GM18870 (cell line): ENCODE results near the gene SLC9A9.
"Not testable (repeated sequence)": the region's sequence is repeated elsewhere in the genome, so short reads cannot be mapped to it uniquely, and the experiment has no call there.

ENCODE experiments used
- ATAC-seq: cut with Tn5 transposase; IDR thresholded peaks from one replicate; pipeline ENCODE4 v1.9.1; 2021; ENCODE audit warnings: moderate library complexity; ENCODE audit not compliant: unreplicated experiment

The SLC9A9 gene

GRCh38 chr3:143302638-143303171 is 545.6 kb downstream of the SLC9A9 start:
- ATAC-seq = no peak

GRCh38 chr3:143301031-143301901 is 547.0 kb downstream of the SLC9A9 start:
- no peak for ATAC-seq

- ATAC-seq = no peak
These were observed 549.3 kb downstream of the SLC9A9 start for GRCh38 chr3:143298886-143299535.

GRCh38 chr3:143298380-143298779 is 549.9 kb downstream of the SLC9A9 start:
- ATAC-seq = no peak

GRCh38 chr3:143295201-143296080 is 552.8 kb downstream of the SLC9A9 start:
- no peak for ATAC-seq

GRCh38 chr3:143294188-143294587 is 554.1 kb downstream of the SLC9A9 start:
- ATAC-seq = no peak

GRCh38 chr3:143291836-143292447 is 556.3 kb downstream of the SLC9A9 start:
- no peak for ATAC-seq

- ATAC-seq = no peak
These were observed 559.3 kb downstream of the SLC9A9 start for GRCh38 chr3:143288944-143289343.

- ATAC-seq = no peak
These were observed 560.9 kb downstream of the SLC9A9 start for GRCh38 chr3:143287403-143287802.

GRCh38 chr3:143286392-143287010 is 561.8 kb downstream of the SLC9A9 start:
- ATAC-seq = no peak

- ATAC-seq = no peak
These were observed 564.7 kb downstream of the SLC9A9 start for GRCh38 chr3:143283432-143284128.

GRCh38 chr3:143280984-143281383 is 567.3 kb downstream of the SLC9A9 start:
- no peak for ATAC-seq

- not testable (repeated sequence) for ATAC-seq
These were observed 568.7 kb downstream of the SLC9A9 start for GRCh38 chr3:143279567-143279966.

- no peak for ATAC-seq
These were observed 569.5 kb downstream of the SLC9A9 start for GRCh38 chr3:143278721-143279120.

- no peak for ATAC-seq
These were observed 570.7 kb downstream of the SLC9A9 start for GRCh38 chr3:143277531-143277930.

GRCh38 chr3:143276592-143276991 is 571.7 kb downstream of the SLC9A9 start:
- peak; percentile 93 for ATAC-seq

GRCh38 chr3:143273975-143274690 is 574.1 kb downstream of the SLC9A9 start:
- ATAC-seq = no peak

- no peak for ATAC-seq
These were observed 577.1 kb downstream of the SLC9A9 start for GRCh38 chr3:143271136-143271535.

GRCh38 chr3:143269741-143270140 is 578.5 kb downstream of the SLC9A9 start:
- no peak for ATAC-seq
